ENCODE data around the gene SERPINA4. TPM values are rescaled to one million over a fixed set of nuclear protein-coding genes. Genes with fewer than 3 reads are reported as not detected.

SERPINA4 gene
- total and polyA plus RNA-seq, 2 of the 8 experiments (the other 6 are each of a cell fraction or from before 2014, with no cell fraction given) = not detected

DNA sequence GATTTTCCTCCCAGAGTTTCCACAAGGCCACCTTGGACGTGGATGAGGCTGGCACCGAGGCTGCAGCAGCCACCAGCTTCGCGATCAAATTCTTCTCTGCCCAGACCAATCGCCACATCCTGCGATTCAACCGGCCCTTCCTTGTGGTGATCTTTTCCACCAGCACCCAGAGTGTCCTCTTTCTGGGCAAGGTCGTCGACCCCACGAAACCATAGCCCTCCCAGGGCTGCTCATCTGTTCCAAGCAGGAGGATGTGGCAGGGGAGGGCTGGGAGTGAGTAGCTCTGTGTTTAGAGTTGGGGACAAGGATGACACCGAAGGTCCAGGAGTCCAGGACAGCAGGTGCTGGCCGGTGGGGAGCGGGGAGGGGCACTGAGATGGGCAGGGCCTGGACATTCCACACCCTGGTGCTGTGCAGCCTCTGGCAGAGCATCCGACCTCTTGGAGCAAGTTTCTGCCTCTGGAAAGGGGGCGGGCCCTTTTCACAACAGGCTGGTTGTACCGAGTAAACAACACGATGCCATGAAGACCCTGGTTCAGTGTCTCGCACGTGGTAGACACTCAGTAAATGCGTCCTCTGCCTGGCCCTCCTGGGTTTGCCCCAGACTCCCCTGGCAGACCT lies 8.2 kb downstream of the SERPINA4 start:
- H3K4me1 ChIP-seq (replicated peaks in 1 of 4; ENCODE audit: control insufficient read depth in 3 of 4, insufficient read depth in 4 of 4, low read length in 3 of 4) = no peaks in the 10 kb centered on the region
- H3K4me3 ChIP-seq (ENCODE audit: extremely low read depth in 1 of 4, insufficient read depth in 2 of 4, low read depth in 3 of 4, low read length in 4 of 4) = no peak overlapping the region
- H4K20me1 ChIP-seq (replicated peaks in 1 of 2; ENCODE audit: control insufficient read depth in 1 of 2, insufficient read depth in 2 of 2, low read length in 2 of 2) = no peaks in the 10 kb centered on the region
- H3K79me1 ChIP-seq (ENCODE audit: low read depth, low read length) = no peaks in the 10 kb centered on the region
- no peak overlapping the region for H2BK15ac ChIP-seq (ENCODE audit: low read length)
- no peak overlapping the region for H4K91ac ChIP-seq (replicated peaks; ENCODE audit: insufficient read length, low read length)
- CTCF ChIA-PET (ENCODE audit: partially characterized antibody) = interaction anchor here (0.6 to 1.9 kb wide), 4 partner anchors 11 to 135 kb away, joined by 3 to 10 read pairs (median 4); no protein-coding TSS in a partner anchor
- H4K5ac ChIP-seq (ENCODE audit: insufficient read length, low read depth, low read length) = no peak overlapping the region
- POLR2A ChIA-PET (ENCODE audit: partially characterized antibody) = no interaction called here
- DNase-seq (ENCODE audit: low read depth in 1 of 2, low spot score in 2 of 2) = no peak
- no peak overlapping the region for H2AFZ ChIP-seq (ENCODE audit: low read length)
- no peak overlapping the region for H2BK5ac ChIP-seq (ENCODE audit: low read depth, low read length)
- peak overlapping the region; percentile 29; the same call in 1 of the 2 replicates for H4K8ac ChIP-seq (ENCODE audit: extremely low read depth, insufficient read depth, low read length)
- H3K9me3 ChIP-seq (ENCODE audit: insufficient read depth in 2 of 2, low read depth in 1 of 2, low read length in 1 of 2) = no peaks in the 10 kb centered on the region
- H3K18ac ChIP-seq (ENCODE audit: extremely low read depth, low read length) = no peak overlapping the region
- TF ChIP-seq KDM1A (IDR thresholded peaks at IDR 0.05; ENCODE audit: borderline replicate concordance, low read length) (no peak), JUND (IDR thresholded peaks at IDR 0.05; ENCODE audit: low read length) (no peak), FOSL1 (IDR thresholded peaks at IDR 0.05; ENCODE audit: insufficient read depth, low read depth, low read length) (no peak), ASH2L (IDR thresholded peaks at IDR 0.05; ENCODE audit: low read length) (no peak), EP300 (IDR thresholded peaks at IDR 0.05; ENCODE audit: borderline replicate concordance in 1 of 2, low read depth in 2 of 2, low read length in 2 of 2) (no peak)
- TF ChIP-seq, protein P1, sequence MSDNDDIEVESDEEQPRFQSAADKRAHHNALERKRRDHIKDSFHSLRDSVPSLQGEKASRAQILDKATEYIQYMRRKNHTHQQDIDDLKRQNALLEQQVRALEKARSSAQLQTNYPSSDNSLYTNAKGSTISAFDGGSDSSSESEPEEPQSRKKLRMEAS (IDR thresholded peaks at IDR 0.05) = no peak
- TF ChIP-seq, protein P2, sequence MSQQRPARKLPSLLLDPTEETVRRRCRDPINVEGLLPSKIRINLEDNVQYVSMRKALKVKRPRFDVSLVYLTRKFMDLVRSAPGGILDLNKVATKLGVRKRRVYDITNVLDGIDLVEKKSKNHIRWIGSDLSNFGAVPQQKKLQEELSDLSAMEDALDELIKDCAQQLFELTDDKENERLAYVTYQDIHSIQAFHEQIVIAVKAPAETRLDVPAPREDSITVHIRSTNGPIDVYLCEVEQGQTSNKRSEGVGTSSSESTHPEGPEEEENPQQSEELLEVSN (IDR thresholded peaks at IDR 0.05) = no peak
- H3K27me3 ChIP-seq (replicated peaks in 1 of 4; ENCODE audit: control insufficient read depth in 3 of 4, extremely low read depth in 1 of 4, insufficient read depth in 3 of 4, low read length in 3 of 4) = no peaks in the 10 kb centered on the region
- H3K9ac ChIP-seq (replicated peaks in 1 of 4; ENCODE audit: extremely low read depth in 1 of 4, low read depth in 3 of 4, low read length in 3 of 4) = no peak overlapping the region
- no peak overlapping the region for H3K14ac ChIP-seq (ENCODE audit: insufficient read length)
- no peak overlapping the region for H3K4ac ChIP-seq (replicated peaks; ENCODE audit: insufficient read length, low read depth, low read length)
- no peaks in the 10 kb centered on the region for H3K36me3 ChIP-seq (ENCODE audit: control insufficient read depth in 2 of 4, insufficient read depth in 4 of 4, low read length in 3 of 4)
- H2AK5ac ChIP-seq (ENCODE audit: low read depth, low read length) = no peak overlapping the region
- H3K56ac ChIP-seq (replicated peaks; ENCODE audit: insufficient read length, low read depth, low read length) = no peak overlapping the region
- no peak overlapping the region for H3K4me2 ChIP-seq (ENCODE audit: insufficient read depth in 1 of 2, low read depth in 2 of 2, low read length in 2 of 2)
- 79% methylated on average over 18 of the region's 20 CpGs; no CpG with 5 or more reads in 1 of the 2 experiments for WGBS, 2 experiments (ENCODE audit: extremely low coverage in 1 of 2, insufficient coverage in 1 of 2, insufficient read length in 1 of 2, insufficient replicate concordance in 2 of 2, low coverage in 1 of 2, low lambda C conversion rate in 2 of 2, missing lambda C conversion rate in 1 of 2)
- H3K79me2 ChIP-seq (ENCODE audit: control insufficient read depth in 1 of 2, insufficient read depth in 2 of 2, low read length in 2 of 2) = no peaks in the 10 kb centered on the region
- no peak overlapping the region for H2BK20ac ChIP-seq (ENCODE audit: low read length)
- no peak for FAIRE-seq
- no peak overlapping the region for H3K27ac ChIP-seq (ENCODE audit: low read depth, low read length)
- H3K23ac ChIP-seq (ENCODE audit: insufficient read length) = no peak overlapping the region
- H2BK120ac ChIP-seq (replicated peaks; ENCODE audit: low read depth, low read length) = no peak overlapping the region
- H3K23me2 ChIP-seq (ENCODE audit: low read depth, low read length) = no peaks in the 10 kb centered on the region
- H2BK12ac ChIP-seq (ENCODE audit: low read depth, low read length) = no peak overlapping the region

All from H1 (cell line).